ENCODE data around the gene CECR2.

DNA sequence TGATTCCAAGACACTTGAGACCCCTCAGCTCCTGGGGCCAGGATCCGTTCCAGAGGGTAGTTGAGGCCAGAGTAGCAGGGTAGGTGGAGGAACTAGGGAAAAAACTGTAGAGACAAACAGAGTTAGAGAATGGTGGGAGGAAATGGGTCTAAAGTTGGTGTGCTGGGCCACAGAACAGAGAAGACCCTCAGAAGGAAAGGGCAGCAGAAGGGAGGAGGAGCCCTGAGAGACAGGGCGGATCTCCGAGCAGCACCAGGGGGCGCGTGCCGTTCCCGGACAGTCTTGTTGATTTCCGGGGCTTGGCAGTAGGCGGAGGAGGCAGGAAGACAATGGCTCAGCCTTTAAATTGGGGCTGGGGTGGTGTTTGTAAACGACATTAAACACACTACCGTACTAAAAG, 2.4 kb upstream of the CECR2 start:
- TF ChIP-seq, protein P1, sequence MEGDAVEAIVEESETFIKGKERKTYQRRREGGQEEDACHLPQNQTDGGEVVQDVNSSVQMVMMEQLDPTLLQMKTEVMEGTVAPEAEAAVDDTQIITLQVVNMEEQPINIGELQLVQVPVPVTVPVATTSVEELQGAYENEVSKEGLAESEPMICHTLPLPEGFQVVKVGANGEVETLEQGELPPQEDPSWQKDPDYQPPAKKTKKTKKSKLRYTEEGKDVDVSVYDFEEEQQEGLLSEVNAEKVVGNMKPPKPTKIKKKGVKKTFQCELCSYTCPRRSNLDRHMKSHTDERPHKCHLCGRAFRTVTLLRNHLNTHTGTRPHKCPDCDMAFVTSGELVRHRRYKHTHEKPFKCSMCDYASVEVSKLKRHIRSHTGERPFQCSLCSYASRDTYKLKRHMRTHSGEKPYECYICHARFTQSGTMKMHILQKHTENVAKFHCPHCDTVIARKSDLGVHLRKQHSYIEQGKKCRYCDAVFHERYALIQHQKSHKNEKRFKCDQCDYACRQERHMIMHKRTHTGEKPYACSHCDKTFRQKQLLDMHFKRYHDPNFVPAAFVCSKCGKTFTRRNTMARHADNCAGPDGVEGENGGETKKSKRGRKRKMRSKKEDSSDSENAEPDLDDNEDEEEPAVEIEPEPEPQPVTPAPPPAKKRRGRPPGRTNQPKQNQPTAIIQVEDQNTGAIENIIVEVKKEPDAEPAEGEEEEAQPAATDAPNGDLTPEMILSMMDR (conservative IDR thresholded peaks at IDR 0.05 in 1 of 2, IDR thresholded peaks at IDR 0.05 in 1 of 2; ENCODE audit: extremely low read depth in 1 of 2, insufficient read depth in 1 of 2, low read depth in 1 of 2, low read length in 2 of 2): no peak
- TF ChIP-seq EZH2 (IDR thresholded peaks at IDR 0.05; ENCODE audit: borderline replicate concordance, low read length): no peak
